Measurements from ENCODE around the gene ETS2.
A peak's percentile ranks its signal among the peaks of the same experiment; 100 is the strongest.

The ETS2 gene

GRCh38 chr21:38804030-38804788 lies 1.5 kb upstream of the ETS2 start:
- Histone ChIP-seq H3K36me3 (ENCODE audit: insufficient read depth, low read length) (peaks cover 3% of the 10 kb centered on the region), H3K9me3 (replicated peaks; ENCODE audit: low read length) (no peaks in the 10 kb centered on the region), H3K4me1 (ENCODE audit: control insufficient read depth, insufficient read depth, low read length) (peaks cover 18% of the 10 kb centered on the region), H3K4me3 (ENCODE audit: low read length) (no peak overlapping the region), H3K27me3 (ENCODE audit: control insufficient read depth, insufficient read depth, low read length) (no peaks in the 10 kb centered on the region), H3K4me2 (ENCODE audit: low read length) (peak overlapping the region; percentile 94), H3K9ac (ENCODE audit: low read depth, low read length) (peak overlapping the region; percentile 88)

GRCh38 chr21:38804789-38805327 lies 871 bp upstream of the ETS2 start:
- Histone ChIP-seq H3K9me3 (replicated peaks; ENCODE audit: low read length) (no peaks in the 10 kb centered on the region), H3K4me2 (ENCODE audit: low read length) (peak overlapping the region; percentile 94), H3K27me3 (ENCODE audit: control insufficient read depth, insufficient read depth, low read length) (no peaks in the 10 kb centered on the region), H3K36me3 (ENCODE audit: insufficient read depth, low read length) (peaks cover 8% of the 10 kb centered on the region), H3K4me3 (ENCODE audit: low read length) (peak overlapping the region; percentile 86), H3K9ac (ENCODE audit: low read depth, low read length) (peak overlapping the region; percentile 88), H3K4me1 (ENCODE audit: control insufficient read depth, insufficient read depth, low read length) (peaks cover 18% of the 10 kb centered on the region)

DNA sequence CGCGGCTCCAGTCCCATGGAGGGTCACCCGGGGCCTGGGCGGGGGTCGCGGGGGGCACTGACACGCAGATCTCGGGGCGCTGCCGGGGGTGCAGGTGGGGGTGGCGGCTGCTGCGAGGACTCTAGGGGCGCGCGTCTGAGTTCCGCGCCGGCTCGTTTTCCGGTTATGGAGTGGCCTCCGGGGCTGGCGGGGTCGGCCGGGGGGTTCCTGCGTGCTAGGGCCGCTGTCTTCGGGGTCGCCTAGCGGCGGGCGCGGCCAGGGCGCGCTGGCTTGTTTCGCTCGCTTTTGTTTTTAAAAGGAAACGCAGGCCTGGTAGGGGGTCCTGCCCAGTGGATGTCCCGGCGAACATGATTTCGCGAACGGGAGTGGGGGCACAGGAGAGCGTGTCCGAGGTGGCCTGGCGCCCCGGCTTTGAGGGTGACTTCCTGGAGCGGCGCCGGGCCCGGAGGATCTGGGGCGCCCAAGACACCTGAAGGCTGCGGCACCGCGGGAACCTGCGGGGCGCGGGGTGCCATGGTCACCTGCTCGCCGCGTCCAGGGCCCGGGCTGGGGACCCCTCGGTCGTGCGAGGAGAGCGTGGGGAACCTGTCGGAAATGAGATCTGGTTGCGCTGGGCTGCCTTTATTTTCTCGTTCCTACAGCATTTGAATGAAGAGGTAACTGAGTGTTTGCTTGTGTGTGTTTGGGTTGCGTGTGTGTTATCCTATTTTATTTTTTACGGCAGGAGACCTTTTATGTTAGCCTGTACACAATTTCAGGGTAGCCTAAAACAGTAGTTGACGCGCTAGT lies 618 bp downstream of the ETS2 start:
- Histone ChIP-seq H3K4me1 (ENCODE audit: control insufficient read depth, insufficient read depth, low read length) (peaks cover 29% of the 10 kb centered on the region), H3K9ac (ENCODE audit: low read depth, low read length) (peak overlapping the region; percentile 88), H3K9me3 (replicated peaks; ENCODE audit: low read length) (no peaks in the 10 kb centered on the region), H3K4me3 (ENCODE audit: low read length) (peak overlapping the region; percentile 86), H3K36me3 (ENCODE audit: insufficient read depth, low read length) (peaks cover 20% of the 10 kb centered on the region), H3K4me2 (ENCODE audit: low read length) (peak overlapping the region; percentile 94), H3K27me3 (ENCODE audit: control insufficient read depth, insufficient read depth, low read length) (no peaks in the 10 kb centered on the region)

- Histone ChIP-seq H3K27me3 (ENCODE audit: control insufficient read depth, insufficient read depth, low read length) (no peaks in the 10 kb centered on the region), H3K9me3 (replicated peaks; ENCODE audit: low read length) (no peaks in the 10 kb centered on the region), H3K4me2 (ENCODE audit: low read length) (peak overlapping the region; percentile 94), H3K36me3 (ENCODE audit: insufficient read depth, low read length) (peaks cover 25% of the 10 kb centered on the region), H3K9ac (ENCODE audit: low read depth, low read length) (peak overlapping the region; percentile 88), H3K4me3 (ENCODE audit: low read length) (peak overlapping the region; percentile 86), H3K4me1 (ENCODE audit: control insufficient read depth, insufficient read depth, low read length) (peaks cover 34% of the 10 kb centered on the region)
Observed at GRCh38 chr21:38806942-38807284, 1.2 kb downstream of the ETS2 start.

- H3K36me3 ChIP-seq (ENCODE audit: insufficient read depth, low read length): peaks cover 29% of the 10 kb centered on the region
- H3K4me1 ChIP-seq (ENCODE audit: control insufficient read depth, insufficient read depth, low read length): peaks cover 34% of the 10 kb centered on the region
- H3K9ac ChIP-seq (ENCODE audit: low read depth, low read length): peak overlapping the region; percentile 88
- H3K4me2 ChIP-seq (ENCODE audit: low read length): peak overlapping the region; percentile 94
- H3K27me3 ChIP-seq (ENCODE audit: control insufficient read depth, insufficient read depth, low read length): no peaks in the 10 kb centered on the region
- peak overlapping the region; percentile 86 for H3K4me3 ChIP-seq (ENCODE audit: low read length)
- H3K9me3 ChIP-seq (replicated peaks; ENCODE audit: low read length): no peaks in the 10 kb centered on the region
Observed at GRCh38 chr21:38807441-38807871, 1.7 kb downstream of the ETS2 start.

DNA sequence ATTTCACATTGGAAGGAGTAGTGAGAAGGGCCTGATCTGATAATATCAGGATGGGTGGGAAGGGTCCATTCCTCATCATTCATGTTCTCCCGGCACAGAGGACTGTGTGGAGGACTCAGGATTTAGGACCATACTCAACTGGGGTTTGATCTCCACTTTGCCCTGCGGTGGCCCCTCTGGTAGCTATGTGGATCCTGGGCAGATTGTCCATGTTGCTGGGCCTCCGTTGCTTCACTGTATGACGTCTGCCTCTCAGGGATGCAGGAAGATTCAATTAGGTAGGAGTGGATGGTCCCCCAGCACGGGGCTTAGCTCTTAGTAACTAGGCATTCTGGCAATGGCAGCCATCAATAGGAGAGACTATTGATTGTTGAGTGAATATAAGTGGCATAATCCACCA lies 2.3 kb downstream of the ETS2 start:
- peak overlapping the region; percentile 88 for H3K9ac ChIP-seq (ENCODE audit: low read depth, low read length)
- H3K36me3 ChIP-seq (ENCODE audit: insufficient read depth, low read length): peaks cover 33% of the 10 kb centered on the region
- no peaks in the 10 kb centered on the region for H3K9me3 ChIP-seq (replicated peaks; ENCODE audit: low read length)
- H3K4me3 ChIP-seq (ENCODE audit: low read length): peak overlapping the region; percentile 86
- peaks cover 34% of the 10 kb centered on the region for H3K4me1 ChIP-seq (ENCODE audit: control insufficient read depth, insufficient read depth, low read length)
- peak overlapping the region; percentile 94 for H3K4me2 ChIP-seq (ENCODE audit: low read length)
- no peaks in the 10 kb centered on the region for H3K27me3 ChIP-seq (ENCODE audit: control insufficient read depth, insufficient read depth, low read length)

- Histone ChIP-seq H3K36me3 (ENCODE audit: insufficient read depth, low read length) (peaks cover 46% of the 10 kb centered on the region), H3K27me3 (ENCODE audit: control insufficient read depth, insufficient read depth, low read length) (no peaks in the 10 kb centered on the region), H3K4me3 (ENCODE audit: low read length) (no peak overlapping the region), H3K4me2 (ENCODE audit: low read length) (no peak overlapping the region), H3K9ac (ENCODE audit: low read depth, low read length) (no peak overlapping the region), H3K4me1 (ENCODE audit: control insufficient read depth, insufficient read depth, low read length) (peaks cover 34% of the 10 kb centered on the region), H3K9me3 (replicated peaks; ENCODE audit: low read length) (no peaks in the 10 kb centered on the region)
Observed at GRCh38 chr21:38809198-38809878, 3.6 kb downstream of the ETS2 start.

DNA sequence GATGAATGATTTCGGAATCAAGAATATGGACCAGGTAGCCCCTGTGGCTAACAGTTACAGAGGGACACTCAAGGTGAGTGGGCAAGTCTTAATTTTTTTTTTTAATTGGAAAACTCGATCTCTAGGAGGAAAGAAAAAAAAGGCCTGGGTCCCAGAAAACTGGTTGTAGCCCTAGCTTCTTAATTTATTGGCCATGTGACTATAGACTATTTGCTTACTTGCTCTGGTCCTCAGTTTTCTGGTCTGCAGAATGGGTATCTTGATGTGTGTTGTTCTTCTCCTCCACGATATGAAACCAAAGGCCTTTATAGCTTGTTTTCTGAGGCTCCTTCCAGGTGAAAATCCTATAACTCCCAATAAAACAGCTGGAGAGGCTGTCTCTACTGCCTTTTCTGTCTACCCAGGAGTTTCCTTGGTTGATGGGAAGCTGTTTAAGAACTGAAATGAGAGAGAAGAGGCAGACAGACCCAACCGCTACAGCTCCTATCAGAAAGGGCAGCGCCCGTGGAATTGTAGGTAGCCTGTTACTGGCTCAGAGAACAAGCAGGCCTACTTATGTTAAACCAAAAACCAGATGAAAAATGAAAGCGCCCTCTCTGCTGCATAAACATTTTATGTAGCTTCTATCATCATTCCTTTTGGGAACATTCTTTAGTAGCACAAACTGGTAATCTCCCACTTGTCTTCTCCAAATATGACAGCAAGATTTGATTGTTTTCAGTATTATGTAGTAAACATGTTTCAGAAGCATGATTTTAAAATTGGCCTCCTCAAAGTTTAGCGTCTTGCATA lies 4.5 kb downstream of the ETS2 start:
- Histone ChIP-seq H3K4me1 (ENCODE audit: control insufficient read depth, insufficient read depth, low read length) (peaks cover 25% of the 10 kb centered on the region), H3K9ac (ENCODE audit: low read depth, low read length) (no peak overlapping the region), H3K4me3 (ENCODE audit: low read length) (no peak overlapping the region), H3K27me3 (ENCODE audit: control insufficient read depth, insufficient read depth, low read length) (no peaks in the 10 kb centered on the region), H3K9me3 (replicated peaks; ENCODE audit: low read length) (no peaks in the 10 kb centered on the region), H3K4me2 (ENCODE audit: low read length) (peak overlapping the region; percentile 31), H3K36me3 (ENCODE audit: insufficient read depth, low read length) (peaks cover 55% of the 10 kb centered on the region)

DNA sequence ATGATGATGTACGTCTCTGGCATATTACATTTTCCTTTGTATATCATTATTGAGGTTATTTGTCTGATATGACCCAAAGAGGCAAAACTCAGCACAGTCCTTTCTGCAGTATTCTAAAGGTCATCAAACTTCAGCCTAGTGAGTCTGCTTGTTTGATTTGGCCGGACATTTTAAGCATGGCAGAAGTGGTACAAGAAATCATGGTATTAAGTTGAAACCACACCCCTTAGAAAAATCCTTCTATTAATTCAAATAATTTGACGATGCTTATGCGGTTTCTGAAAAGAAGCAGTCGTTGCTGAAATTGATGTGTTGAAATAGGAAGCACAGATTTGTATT lies 5.1 kb downstream of the ETS2 start:
- peaks cover 58% of the 10 kb centered on the region for H3K36me3 ChIP-seq (ENCODE audit: insufficient read depth, low read length)
- no peaks in the 10 kb centered on the region for H3K9me3 ChIP-seq (replicated peaks; ENCODE audit: low read length)
- no peaks in the 10 kb centered on the region for H3K27me3 ChIP-seq (ENCODE audit: control insufficient read depth, insufficient read depth, low read length)
- H3K9ac ChIP-seq (ENCODE audit: low read depth, low read length): no peak overlapping the region
- peaks cover 23% of the 10 kb centered on the region for H3K4me1 ChIP-seq (ENCODE audit: control insufficient read depth, insufficient read depth, low read length)
- H3K4me3 ChIP-seq (ENCODE audit: low read length): no peak overlapping the region
- H3K4me2 ChIP-seq (ENCODE audit: low read length): peak overlapping the region; percentile 31

DNA sequence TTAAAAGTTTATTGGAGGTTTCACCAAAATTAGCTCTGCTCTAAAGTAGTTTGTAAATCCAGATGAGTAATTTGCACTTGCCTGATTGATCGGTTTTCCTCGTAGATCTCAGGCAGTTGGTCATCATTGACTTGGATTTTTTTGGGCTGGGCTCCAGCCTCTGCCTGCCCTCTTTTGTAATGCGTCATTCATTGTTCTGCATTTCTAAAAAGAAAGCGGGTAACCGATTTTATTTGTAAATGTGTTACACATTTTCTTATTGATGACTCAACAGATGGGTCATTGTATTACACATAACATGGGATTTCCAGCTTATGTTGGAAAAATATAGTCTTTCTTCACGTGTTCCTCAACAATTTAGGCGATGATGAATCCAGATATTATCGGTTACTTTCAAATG lies 5.5 kb downstream of the ETS2 start:
- H3K9ac ChIP-seq (ENCODE audit: low read depth, low read length): no peak overlapping the region
- peak overlapping the region; percentile 31 for H3K4me2 ChIP-seq (ENCODE audit: low read length)
- no peaks in the 10 kb centered on the region for H3K9me3 ChIP-seq (replicated peaks; ENCODE audit: low read length)
- peaks cover 23% of the 10 kb centered on the region for H3K4me1 ChIP-seq (ENCODE audit: control insufficient read depth, insufficient read depth, low read length)
- H3K4me3 ChIP-seq (ENCODE audit: low read length): no peak overlapping the region
- no peaks in the 10 kb centered on the region for H3K27me3 ChIP-seq (ENCODE audit: control insufficient read depth, insufficient read depth, low read length)
- peaks cover 60% of the 10 kb centered on the region for H3K36me3 ChIP-seq (ENCODE audit: insufficient read depth, low read length)

DNA sequence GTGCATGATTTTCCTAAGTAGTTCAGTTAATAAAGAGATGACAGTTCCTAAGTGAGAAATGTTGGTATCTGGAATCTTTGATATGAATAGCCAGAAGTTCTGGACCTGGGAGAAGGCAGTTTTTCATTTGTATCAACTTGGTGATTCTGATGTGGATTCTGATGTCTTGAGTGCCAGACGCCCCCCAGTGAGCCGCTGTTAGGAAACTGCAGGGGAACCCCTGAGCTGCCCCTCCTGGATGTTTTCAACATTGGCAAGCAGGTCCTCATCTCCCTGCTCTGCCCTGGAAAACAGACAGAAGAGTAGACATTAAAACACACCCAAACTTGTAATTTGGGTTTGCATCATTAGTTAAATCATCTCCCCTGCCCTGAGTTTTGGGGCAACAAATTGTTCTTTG lies 7.4 kb downstream of the ETS2 start:
- H3K27me3 ChIP-seq (ENCODE audit: control insufficient read depth, insufficient read depth, low read length): no peaks in the 10 kb centered on the region
- no peak overlapping the region for H3K4me2 ChIP-seq (ENCODE audit: low read length)
- no peak overlapping the region for H3K4me3 ChIP-seq (ENCODE audit: low read length)
- peaks cover 77% of the 10 kb centered on the region for H3K36me3 ChIP-seq (ENCODE audit: insufficient read depth, low read length)
- peaks cover 28% of the 10 kb centered on the region for H3K4me1 ChIP-seq (ENCODE audit: control insufficient read depth, insufficient read depth, low read length)
- no peak overlapping the region for H3K9ac ChIP-seq (ENCODE audit: low read depth, low read length)
- H3K9me3 ChIP-seq (replicated peaks; ENCODE audit: low read length): no peaks in the 10 kb centered on the region
